SK-N-SH treated with all-trans-retinoic acid at 6 μM for 48 hours (cell line): ENCODE results near the gene SPATA2L.

ENCODE experiments used
- PPARA ChIP-seq: fragments of 250-450 bp; sonication (Bioruptor Pico); IDR thresholded peaks from 2 replicates; pipeline ENCODE4 v1.5.0; 2020; ENCODE audit warnings: mild to moderate bottlenecking, borderline replicate concordance
- RARB ChIP-seq: fragments of 250-450 bp; sonication (Bioruptor Pico); IDR thresholded peaks from 2 replicates; pipeline ENCODE4 v1.8.0; 2021; ENCODE audit warnings: mild to moderate bottlenecking, moderate library complexity
- ZFP3 ChIP-seq: fragments of 250-450 bp; sonication (Bioruptor Pico); IDR thresholded peaks from 2 replicates; pipeline ENCODE4 v1.5.0; 2020; ENCODE audit warnings: mild to moderate bottlenecking, moderate library complexity

GRCh38 chr16:89738072-89738377 is 36.5 kb upstream of the SPATA2L start:
- no peak for TF ChIP-seq RARB (CRISPR knock-in tag)
- TF ChIP-seq ZFP3 (CRISPR knock-in tag): no peak
- TF ChIP-seq PPARA: no peak
